Activated CD4-positive, CD25-positive, alpha-beta regulatory T cell treated with anti-CD3 and anti-CD28 coated beads, Interleukin-2, amount 50 U/mL, for 16 hours (primary cell): Measurements from ENCODE around the gene SMIM29.
"Not testable (repeated sequence)": the region's sequence is repeated elsewhere in the genome, so short reads cannot be mapped to it uniquely, and the experiment has no call there.

Experiments
- DNase-seq: peaks from one replicate; pipeline ENCODE4 v3.0.0-alpha.2; 2020; ENCODE audit warnings: low read depth, low spot score

SMIM29 gene

GRCh38 chr6:34248727-34249468, at the start of gene SMIM29:
Gene SMIM29 (minus strand): TSS chr6:34249006. CDS start chr6:34247791, 1,215 bp downstream.
- peak; percentile 97 for DNase-seq

DNA sequence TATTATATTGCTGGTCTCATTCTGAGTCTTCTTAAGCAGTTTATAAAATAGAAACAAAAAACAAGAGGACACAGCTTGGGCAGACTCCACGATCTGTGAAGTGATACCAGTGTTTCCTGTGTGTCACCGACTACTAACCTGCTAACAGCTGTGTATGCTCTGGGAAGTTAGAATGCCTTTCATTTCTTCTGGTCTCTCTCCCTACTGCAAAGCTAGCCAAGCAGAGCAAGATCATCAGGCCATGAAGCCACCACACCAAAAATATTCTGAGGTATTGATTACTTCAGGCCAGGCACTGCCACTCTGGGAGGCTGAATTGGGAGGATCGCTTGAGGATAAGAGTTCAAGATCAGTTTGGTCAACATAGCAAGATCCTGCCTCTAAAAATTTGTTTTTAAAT, 46.9 kb upstream of the SMIM29 start:
- DNase-seq: no peak

DNA sequence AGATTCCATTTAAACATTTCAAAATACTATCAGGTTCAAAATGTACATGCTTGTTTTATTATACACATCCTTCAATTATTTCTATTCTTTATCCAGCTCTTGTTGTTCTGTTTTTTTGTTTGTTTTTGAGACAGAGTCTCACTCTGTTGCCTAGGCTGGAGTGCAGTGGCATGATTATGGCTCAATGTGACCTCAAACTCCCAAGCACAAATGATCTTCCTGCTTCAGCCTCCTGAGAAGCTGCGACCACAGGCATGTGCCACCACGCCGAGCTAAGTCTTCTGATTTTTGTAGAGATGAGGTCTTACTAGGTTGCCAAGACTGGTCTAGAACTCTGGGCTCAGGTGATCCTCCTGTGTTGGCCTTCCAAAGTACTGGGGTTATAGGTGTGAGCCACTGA, 44.1 kb upstream of the SMIM29 start:
- no peak for DNase-seq

DNA sequence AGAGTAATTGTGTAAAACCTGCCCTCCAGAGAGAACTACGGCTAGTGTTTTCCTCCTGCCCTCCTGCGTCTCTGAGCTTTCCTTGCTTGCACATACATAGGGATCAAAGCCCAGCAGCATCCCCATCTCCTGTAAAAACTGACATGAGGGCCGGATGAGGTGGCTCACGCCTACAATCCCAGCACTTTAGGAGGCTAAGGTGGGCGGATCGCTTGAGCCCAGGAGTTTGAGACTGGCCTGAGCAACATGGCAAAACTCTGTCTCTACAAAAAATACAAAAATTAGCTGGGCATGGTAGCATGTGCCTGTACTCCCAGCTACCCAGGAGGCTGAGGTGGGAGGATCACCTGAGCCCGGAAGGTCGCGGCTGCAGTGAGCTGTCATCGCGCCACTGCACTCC, 40.3 kb upstream of the SMIM29 start:
- DNase-seq: no peak

- DNase-seq: no peak
Measured at GRCh38 chr6:34288581-34288980, 39.8 kb upstream of the SMIM29 start.

- no peak for DNase-seq
Measured at GRCh38 chr6:34285448-34286164, 36.8 kb upstream of the SMIM29 start.

DNA sequence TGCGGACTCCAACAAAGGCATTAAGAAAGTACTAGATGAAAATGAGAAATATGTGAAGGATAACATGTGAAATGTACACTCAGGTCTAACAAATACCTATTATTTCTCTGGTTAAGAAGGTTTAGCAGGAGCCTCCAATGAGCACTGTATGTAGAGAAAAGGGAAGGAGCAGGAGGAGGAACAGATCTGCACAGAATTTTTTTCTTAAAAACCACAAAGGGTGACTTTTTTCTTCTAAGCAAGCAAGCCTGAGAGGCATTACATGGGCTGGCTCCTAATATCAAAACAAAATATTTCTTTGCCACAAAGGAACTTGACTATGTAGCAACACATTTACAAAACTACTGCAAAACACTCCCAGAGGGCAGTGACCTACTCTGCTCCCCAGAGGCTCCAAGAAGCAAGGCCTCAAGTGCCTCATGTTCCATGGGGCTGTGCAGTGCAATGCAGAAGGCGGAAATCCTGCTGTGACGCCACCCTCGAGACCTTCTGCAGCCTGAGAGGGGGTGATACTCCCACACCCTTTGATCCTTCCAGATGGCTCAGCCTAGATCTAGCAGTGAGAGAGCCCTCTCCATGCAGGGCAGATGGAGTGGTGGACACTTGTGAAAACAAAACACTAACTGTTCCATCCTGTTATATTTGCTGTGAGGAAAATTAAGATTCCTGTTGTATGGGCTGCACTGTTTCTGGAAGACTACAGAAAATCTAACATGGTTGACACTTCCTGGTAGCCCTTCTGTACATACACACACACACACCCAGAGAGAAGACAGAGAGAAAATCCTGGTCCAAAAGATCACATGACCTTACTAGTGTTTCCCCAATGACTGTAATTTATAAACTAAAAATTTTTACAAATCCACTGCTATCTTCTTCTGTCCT, 36.0 kb upstream of the SMIM29 start:
- no peak for DNase-seq

- no peak for DNase-seq
Measured at GRCh38 chr6:34281702-34282334, 33.0 kb upstream of the SMIM29 start.

- DNase-seq: no peak
Measured at GRCh38 chr6:34280216-34280615, 31.4 kb upstream of the SMIM29 start.

GRCh38 chr6:34278833-34279232, 30.0 kb upstream of the SMIM29 start:
- DNase-seq: no peak

DNA sequence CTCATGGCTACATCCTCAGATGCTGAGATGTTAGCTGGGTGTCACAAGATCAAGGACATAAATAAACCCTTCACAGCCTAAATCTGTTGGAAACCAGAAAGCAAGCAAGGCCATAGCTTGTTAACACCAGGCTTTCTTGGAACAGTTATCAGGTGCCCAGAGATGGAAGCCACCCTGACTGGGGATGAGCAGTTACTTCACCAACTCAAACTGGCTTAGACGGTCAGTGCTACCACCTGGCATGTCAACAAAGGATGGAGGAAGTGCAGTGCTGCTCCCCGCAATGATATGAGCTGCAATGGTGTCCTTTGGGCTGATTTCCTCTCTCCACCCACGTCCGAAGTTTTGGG, 28.9 kb upstream of the SMIM29 start:
- no peak for DNase-seq

- no peak for DNase-seq
Measured at GRCh38 chr6:34276881-34277762, 28.3 kb upstream of the SMIM29 start.

GRCh38 chr6:34276191-34276590, 27.4 kb upstream of the SMIM29 start:
- DNase-seq: no peak

GRCh38 chr6:34275128-34275804, 26.5 kb upstream of the SMIM29 start:
- DNase-seq: no peak

DNA sequence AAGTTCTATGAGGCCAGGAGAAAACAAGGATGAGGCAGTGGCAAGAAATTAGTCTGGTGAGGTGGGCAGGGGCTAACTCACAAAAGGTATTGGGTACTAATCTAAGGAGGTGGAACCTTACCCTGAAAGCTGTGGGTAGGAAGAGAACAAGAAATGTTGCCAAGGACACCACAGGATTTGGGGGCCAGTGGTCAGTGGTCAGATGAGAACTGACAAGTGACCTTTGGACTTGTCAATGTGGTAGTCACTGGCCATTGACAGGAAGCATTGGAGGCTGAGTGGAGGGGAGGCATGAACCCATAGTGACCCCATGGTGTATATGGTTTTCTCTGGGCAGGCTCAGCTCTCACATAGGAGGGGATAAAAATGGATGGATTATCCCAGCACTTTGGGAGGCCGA, 25.3 kb upstream of the SMIM29 start:
- DNase-seq: no peak

- no peak for DNase-seq
Measured at GRCh38 chr6:34273242-34273805, 24.5 kb upstream of the SMIM29 start.

DNA sequence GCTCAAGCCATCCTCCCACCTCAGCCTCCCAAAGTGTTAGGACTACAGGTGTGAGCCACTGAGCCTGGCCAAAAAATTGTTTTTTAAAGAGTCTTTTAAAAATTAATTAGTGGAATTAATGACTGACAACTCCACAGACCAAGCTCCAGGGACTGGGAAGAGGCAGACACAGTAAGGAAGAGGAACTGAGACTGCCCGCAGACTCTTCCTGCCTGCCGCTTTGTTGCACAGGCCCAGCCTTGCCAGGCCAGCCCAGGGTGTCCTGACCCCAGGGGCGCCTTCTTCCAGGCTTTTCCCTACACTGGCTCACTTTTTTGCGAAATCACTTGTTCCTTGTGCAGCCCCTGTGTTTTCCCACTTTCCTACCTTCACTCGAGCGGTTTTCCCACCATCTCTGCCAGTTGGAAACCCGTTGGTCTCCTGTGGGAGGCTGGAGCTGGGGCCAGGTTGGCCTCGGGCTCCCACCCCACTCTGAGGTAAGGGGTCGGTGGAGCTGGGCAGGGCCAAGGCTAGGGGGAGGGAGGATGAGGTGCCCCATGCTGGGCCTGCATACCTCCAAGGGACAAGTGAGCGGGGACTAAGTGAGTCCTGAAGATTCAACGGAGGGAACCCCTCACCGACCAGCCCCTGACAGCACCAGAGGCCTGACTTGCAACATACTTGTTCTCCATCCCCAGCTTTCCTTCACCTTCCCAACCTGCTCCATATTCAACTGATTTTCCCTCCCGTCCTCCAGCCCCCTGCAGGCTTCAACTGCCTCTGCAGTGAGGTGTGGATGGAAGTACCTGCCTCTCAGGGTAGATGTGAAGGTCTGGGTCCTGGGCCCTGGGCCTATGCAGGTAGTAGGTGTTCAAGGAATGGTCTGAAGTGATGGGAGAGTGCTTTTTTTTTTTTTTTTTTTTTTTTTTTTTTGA, 23.5 kb upstream of the SMIM29 start:
- no peak for DNase-seq

- not testable (repeated sequence) for DNase-seq
Measured at GRCh38 chr6:34269658-34270341, 21.0 kb upstream of the SMIM29 start.
